ENCODE data around the gene GREM1. TPM values are rescaled to one million over a fixed set of nuclear protein-coding genes. Genes with fewer than 3 reads are reported as not detected.

Gene GREM1
- total and polyA plus RNA-seq, 2 of the 8 experiments (the other 6 are each of a cell fraction or from before 2014, with no cell fraction given): 0.12 to 1.1 TPM

DNA sequence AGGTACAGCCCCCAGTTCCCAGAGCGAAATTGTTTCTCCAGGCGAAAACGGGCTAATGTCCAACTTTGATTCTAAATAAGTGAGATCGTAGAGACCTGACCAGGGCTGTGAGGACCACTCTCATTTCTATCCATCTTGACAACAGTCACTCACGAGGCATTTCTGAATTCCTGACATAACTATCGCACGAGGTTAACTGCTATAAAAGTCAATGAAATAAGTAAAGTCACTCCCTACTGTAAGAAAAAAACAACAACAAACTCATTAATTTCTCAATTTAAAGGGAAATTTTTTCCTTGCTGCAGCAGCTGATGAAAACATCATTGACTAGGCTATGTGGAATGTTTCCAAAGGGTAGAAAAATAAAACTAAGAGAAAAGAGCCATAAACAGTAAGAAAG lies 69.1 kb downstream of the GREM1 start:
- no peak overlapping the region for H2BK5ac ChIP-seq (ENCODE audit: low read depth, low read length)
- TF ChIP-seq TBP (IDR thresholded peaks at IDR 0.05; ENCODE audit: low read depth, low read length) (no peak), TCF12 (IDR thresholded peaks at IDR 0.05; ENCODE audit: low read depth, low read length) (no peak), GTF2F1 (IDR thresholded peaks at IDR 0.05; ENCODE audit: borderline replicate concordance, low read depth, low read length) (no peak), ASH2L (IDR thresholded peaks at IDR 0.05; ENCODE audit: low read length) (no peak), RFX5 (IDR thresholded peaks at IDR 0.05; ENCODE audit: borderline replicate concordance, low read depth, low read length) (no peak)
- TF ChIP-seq, protein P1, sequence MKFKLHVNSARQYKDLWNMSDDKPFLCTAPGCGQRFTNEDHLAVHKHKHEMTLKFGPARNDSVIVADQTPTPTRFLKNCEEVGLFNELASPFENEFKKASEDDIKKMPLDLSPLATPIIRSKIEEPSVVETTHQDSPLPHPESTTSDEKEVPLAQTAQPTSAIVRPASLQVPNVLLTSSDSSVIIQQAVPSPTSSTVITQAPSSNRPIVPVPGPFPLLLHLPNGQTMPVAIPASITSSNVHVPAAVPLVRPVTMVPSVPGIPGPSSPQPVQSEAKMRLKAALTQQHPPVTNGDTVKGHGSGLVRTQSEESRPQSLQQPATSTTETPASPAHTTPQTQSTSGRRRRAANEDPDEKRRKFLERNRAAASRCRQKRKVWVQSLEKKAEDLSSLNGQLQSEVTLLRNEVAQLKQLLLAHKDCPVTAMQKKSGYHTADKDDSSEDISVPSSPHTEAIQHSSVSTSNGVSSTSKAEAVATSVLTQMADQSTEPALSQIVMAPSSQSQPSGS (IDR thresholded peaks at IDR 0.05; ENCODE audit: low read length): no peak
- TF ChIP-seq, protein P2, sequence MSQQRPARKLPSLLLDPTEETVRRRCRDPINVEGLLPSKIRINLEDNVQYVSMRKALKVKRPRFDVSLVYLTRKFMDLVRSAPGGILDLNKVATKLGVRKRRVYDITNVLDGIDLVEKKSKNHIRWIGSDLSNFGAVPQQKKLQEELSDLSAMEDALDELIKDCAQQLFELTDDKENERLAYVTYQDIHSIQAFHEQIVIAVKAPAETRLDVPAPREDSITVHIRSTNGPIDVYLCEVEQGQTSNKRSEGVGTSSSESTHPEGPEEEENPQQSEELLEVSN (IDR thresholded peaks at IDR 0.05): no peak
- TF ChIP-seq, protein P3, sequence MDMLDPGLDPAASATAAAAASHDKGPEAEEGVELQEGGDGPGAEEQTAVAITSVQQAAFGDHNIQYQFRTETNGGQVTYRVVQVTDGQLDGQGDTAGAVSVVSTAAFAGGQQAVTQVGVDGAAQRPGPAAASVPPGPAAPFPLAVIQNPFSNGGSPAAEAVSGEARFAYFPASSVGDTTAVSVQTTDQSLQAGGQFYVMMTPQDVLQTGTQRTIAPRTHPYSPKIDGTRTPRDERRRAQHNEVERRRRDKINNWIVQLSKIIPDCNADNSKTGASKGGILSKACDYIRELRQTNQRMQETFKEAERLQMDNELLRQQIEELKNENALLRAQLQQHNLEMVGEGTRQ (IDR thresholded peaks at IDR 0.05; ENCODE audit: low read length): no peak
- no peak overlapping the region for H2AFZ ChIP-seq (ENCODE audit: low read length)
- H3K18ac ChIP-seq (ENCODE audit: extremely low read depth, low read length): no peak overlapping the region
- CTCF ChIA-PET (ENCODE audit: partially characterized antibody): interaction anchor here (1.2 to 1.3 kb wide), 3 partner anchors 8 to 149 kb away, joined by 3 read pairs; no protein-coding TSS in a partner anchor
- no peaks in the 10 kb centered on the region for H4K20me1 ChIP-seq (replicated peaks in 1 of 2; ENCODE audit: control insufficient read depth in 1 of 2, insufficient read depth in 2 of 2, low read length in 2 of 2)
- no peak overlapping the region for H3K23ac ChIP-seq (ENCODE audit: insufficient read length)
- no peak overlapping the region for H2BK120ac ChIP-seq (replicated peaks; ENCODE audit: low read depth, low read length)
- POLR2A ChIA-PET (ENCODE audit: partially characterized antibody): no interaction called here
- no peak overlapping the region for H3K14ac ChIP-seq (ENCODE audit: insufficient read length)
- H3K9me3 ChIP-seq (ENCODE audit: insufficient read depth in 2 of 2, low read depth in 1 of 2, low read length in 1 of 2): no peaks in the 10 kb centered on the region
- H3K27ac ChIP-seq (ENCODE audit: low read depth, low read length): no peak overlapping the region
- no peaks in the 10 kb centered on the region for H3K27me3 ChIP-seq (replicated peaks in 1 of 4; ENCODE audit: control insufficient read depth in 3 of 4, extremely low read depth in 1 of 4, insufficient read depth in 3 of 4, low read length in 3 of 4)
- H3K36me3 ChIP-seq (ENCODE audit: control insufficient read depth in 2 of 4, insufficient read depth in 4 of 4, low read length in 3 of 4): no peaks in the 10 kb centered on the region
- no peaks in the 10 kb centered on the region for H3K79me1 ChIP-seq (ENCODE audit: low read depth, low read length)
- WGBS, 2 experiments (ENCODE audit: extremely low coverage in 1 of 2, insufficient coverage in 1 of 2, insufficient read length in 1 of 2, insufficient replicate concordance in 2 of 2, low coverage in 1 of 2, low lambda C conversion rate in 2 of 2, missing lambda C conversion rate in 1 of 2): 88% methylated on average over 7 of the region's 7 CpGs; no CpG with 5 or more reads in 1 of the 2 experiments
- H3K4ac ChIP-seq (replicated peaks; ENCODE audit: insufficient read length, low read depth, low read length): no peak overlapping the region
- no peak overlapping the region for H4K5ac ChIP-seq (ENCODE audit: insufficient read length, low read depth, low read length)
- FAIRE-seq: no peak
- no peaks in the 10 kb centered on the region for H3K79me2 ChIP-seq (ENCODE audit: control insufficient read depth in 1 of 2, insufficient read depth in 2 of 2, low read length in 2 of 2)
- H3K4me2 ChIP-seq (ENCODE audit: insufficient read depth in 1 of 2, low read depth in 2 of 2, low read length in 2 of 2): no peak overlapping the region
- no peak overlapping the region for H3K4me3 ChIP-seq (ENCODE audit: extremely low read depth in 1 of 4, insufficient read depth in 2 of 4, low read depth in 3 of 4, low read length in 4 of 4)
- peaks cover 0 to 7% (median 3%) of the 10 kb centered on the region in 4 experiments; a peak in 4 of 7 replicates for H3K4me1 ChIP-seq (replicated peaks in 1 of 4; ENCODE audit: control insufficient read depth in 3 of 4, insufficient read depth in 4 of 4, low read length in 3 of 4)
- no peaks in the 10 kb centered on the region; the same call in 1 of the 2 replicates for H3K23me2 ChIP-seq (ENCODE audit: low read depth, low read length)
- H3K56ac ChIP-seq (replicated peaks; ENCODE audit: insufficient read length, low read depth, low read length): no peak overlapping the region
- H4K91ac ChIP-seq (replicated peaks; ENCODE audit: insufficient read length, low read length): no peak overlapping the region
- H2BK20ac ChIP-seq (ENCODE audit: low read length): no peak overlapping the region
- H2BK12ac ChIP-seq (ENCODE audit: low read depth, low read length): no peak overlapping the region
- H3K9ac ChIP-seq (replicated peaks in 1 of 4; ENCODE audit: extremely low read depth in 1 of 4, low read depth in 3 of 4, low read length in 3 of 4): no peak overlapping the region
- H2BK15ac ChIP-seq (ENCODE audit: low read length): no peak overlapping the region
- no peak overlapping the region for H2AK5ac ChIP-seq (ENCODE audit: low read depth, low read length)
- no peak for DNase-seq (ENCODE audit: low read depth in 1 of 2, low spot score in 2 of 2)
- no peak overlapping the region for H4K8ac ChIP-seq (ENCODE audit: extremely low read depth, insufficient read depth, low read length)

Measured in H1 (cell line).